GM19035 (cell line): ENCODE measurements around the gene THOC1.
"Not testable (repeated sequence)": the region's sequence is repeated elsewhere in the genome, so short reads cannot be mapped to it uniquely, and the experiment has no call there.

Source experiments
- ATAC-seq: cut with Tn5 transposase; IDR thresholded peaks from one replicate; pipeline ENCODE4 v1.9.1; 2021; ENCODE audit not compliant: unreplicated experiment

Gene THOC1

GRCh38 chr18:267688-268552 is at the start of gene THOC1:
Gene THOC1 (minus strand): TSS chr18:268047. CDS start chr18:268019, 28 bp downstream.
- ATAC-seq = peak; percentile 93

- ATAC-seq = no peak
These were observed 49.8 kb upstream of the THOC1 start for GRCh38 chr18:317618-318017.

- ATAC-seq = no peak
These were observed 48.5 kb upstream of the THOC1 start for GRCh38 chr18:316393-316792.

- no peak for ATAC-seq
These were observed 46.1 kb upstream of the THOC1 start for GRCh38 chr18:313931-314330.

- no peak for ATAC-seq
These were observed 44.6 kb upstream of the THOC1 start for GRCh38 chr18:312415-312814.

GRCh38 chr18:310042-310441 is 42.2 kb upstream of the THOC1 start:
- no peak for ATAC-seq

- not testable (repeated sequence) for ATAC-seq
These were observed 40.2 kb upstream of the THOC1 start for GRCh38 chr18:308086-308485.

- no peak for ATAC-seq
These were observed 38.9 kb upstream of the THOC1 start for GRCh38 chr18:306608-307255.

GRCh38 chr18:305003-305501 is 37.2 kb upstream of the THOC1 start:
- ATAC-seq = no peak

- no peak for ATAC-seq
These were observed 35.8 kb upstream of the THOC1 start for GRCh38 chr18:303607-304006.

GRCh38 chr18:303011-303410 is 35.2 kb upstream of the THOC1 start:
- ATAC-seq = no peak

GRCh38 chr18:302097-302496 is 34.2 kb upstream of the THOC1 start:
- no peak for ATAC-seq

- ATAC-seq = no peak
These were observed 30.1 kb upstream of the THOC1 start for GRCh38 chr18:297936-298335.

- ATAC-seq = no peak
These were observed 28.1 kb upstream of the THOC1 start for GRCh38 chr18:295756-296490.

- no peak for ATAC-seq
These were observed 26.7 kb upstream of the THOC1 start for GRCh38 chr18:294566-294965.

GRCh38 chr18:293536-293935 is 25.7 kb upstream of the THOC1 start:
- ATAC-seq = no peak

- ATAC-seq = no peak
These were observed 24.4 kb upstream of the THOC1 start for GRCh38 chr18:292271-292670.

GRCh38 chr18:289970-290369 is 22.1 kb upstream of the THOC1 start:
- ATAC-seq = not testable (repeated sequence)

- ATAC-seq = no peak
These were observed 21.2 kb upstream of the THOC1 start for GRCh38 chr18:289026-289425.

GRCh38 chr18:286515-287310 is 18.9 kb upstream of the THOC1 start:
- no peak for ATAC-seq

GRCh38 chr18:285817-286216 is 18.0 kb upstream of the THOC1 start:
- ATAC-seq = no peak
